ENCODE measurements around the gene CEP72.
"Not testable (repeated sequence)": the region's sequence is repeated elsewhere in the genome, so short reads cannot be mapped to it uniquely, and the experiment has no call there.

GRCh38 chr5:686936-687335 is 74.8 kb downstream of the CEP72 start:
- TF ChIP-seq, protein P1, sequence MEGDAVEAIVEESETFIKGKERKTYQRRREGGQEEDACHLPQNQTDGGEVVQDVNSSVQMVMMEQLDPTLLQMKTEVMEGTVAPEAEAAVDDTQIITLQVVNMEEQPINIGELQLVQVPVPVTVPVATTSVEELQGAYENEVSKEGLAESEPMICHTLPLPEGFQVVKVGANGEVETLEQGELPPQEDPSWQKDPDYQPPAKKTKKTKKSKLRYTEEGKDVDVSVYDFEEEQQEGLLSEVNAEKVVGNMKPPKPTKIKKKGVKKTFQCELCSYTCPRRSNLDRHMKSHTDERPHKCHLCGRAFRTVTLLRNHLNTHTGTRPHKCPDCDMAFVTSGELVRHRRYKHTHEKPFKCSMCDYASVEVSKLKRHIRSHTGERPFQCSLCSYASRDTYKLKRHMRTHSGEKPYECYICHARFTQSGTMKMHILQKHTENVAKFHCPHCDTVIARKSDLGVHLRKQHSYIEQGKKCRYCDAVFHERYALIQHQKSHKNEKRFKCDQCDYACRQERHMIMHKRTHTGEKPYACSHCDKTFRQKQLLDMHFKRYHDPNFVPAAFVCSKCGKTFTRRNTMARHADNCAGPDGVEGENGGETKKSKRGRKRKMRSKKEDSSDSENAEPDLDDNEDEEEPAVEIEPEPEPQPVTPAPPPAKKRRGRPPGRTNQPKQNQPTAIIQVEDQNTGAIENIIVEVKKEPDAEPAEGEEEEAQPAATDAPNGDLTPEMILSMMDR (IDR thresholded peaks at IDR 0.05; ENCODE audit: low read depth, low read length): not testable (repeated sequence)
- TF ChIP-seq EZH2phosphoT487 (IDR thresholded peaks at IDR 0.05; ENCODE audit: low read depth): not testable (repeated sequence)

Data from OCI-LY3 (cell line).